Measurements from ENCODE around the gene TBX2.
A peak's percentile ranks its signal among the peaks of the same experiment; 100 is the strongest.

The TBX2 gene

DNA sequence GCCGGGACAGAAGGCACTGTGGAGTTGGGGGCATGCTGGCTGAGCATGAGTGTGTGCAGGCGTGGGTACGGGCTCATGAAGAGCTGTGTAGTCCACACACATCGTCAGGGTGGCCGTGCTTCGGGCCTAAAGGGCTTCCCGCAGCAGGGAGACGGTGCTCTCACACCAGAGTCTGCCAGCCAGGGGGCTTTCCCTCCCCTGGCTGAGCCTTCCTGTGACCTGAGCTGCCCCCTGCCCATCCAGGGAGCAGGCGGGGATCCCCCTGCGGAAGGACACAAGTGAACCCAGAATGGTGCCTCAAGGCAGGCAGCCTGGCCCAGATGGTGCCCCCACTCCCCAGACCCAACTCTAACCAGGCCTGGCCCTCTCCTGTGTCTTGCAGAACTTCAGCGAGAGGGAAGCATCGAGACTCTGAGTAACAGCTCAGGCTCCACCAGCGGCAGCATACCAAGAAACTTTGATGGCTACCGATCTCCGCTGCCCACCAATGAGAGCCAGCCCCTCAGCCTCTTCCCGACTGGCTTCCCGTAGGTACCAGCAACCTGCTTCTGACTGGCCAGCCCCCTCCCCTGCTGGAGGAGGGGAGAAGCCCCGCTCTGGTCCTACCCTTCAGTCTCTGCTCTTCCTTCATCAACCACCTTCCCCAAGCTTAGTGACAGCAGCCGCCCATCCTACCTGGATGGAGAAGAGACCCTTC, 7.9 kb upstream of the TBX2 start:
- TF ChIP-seq, protein P1, sequence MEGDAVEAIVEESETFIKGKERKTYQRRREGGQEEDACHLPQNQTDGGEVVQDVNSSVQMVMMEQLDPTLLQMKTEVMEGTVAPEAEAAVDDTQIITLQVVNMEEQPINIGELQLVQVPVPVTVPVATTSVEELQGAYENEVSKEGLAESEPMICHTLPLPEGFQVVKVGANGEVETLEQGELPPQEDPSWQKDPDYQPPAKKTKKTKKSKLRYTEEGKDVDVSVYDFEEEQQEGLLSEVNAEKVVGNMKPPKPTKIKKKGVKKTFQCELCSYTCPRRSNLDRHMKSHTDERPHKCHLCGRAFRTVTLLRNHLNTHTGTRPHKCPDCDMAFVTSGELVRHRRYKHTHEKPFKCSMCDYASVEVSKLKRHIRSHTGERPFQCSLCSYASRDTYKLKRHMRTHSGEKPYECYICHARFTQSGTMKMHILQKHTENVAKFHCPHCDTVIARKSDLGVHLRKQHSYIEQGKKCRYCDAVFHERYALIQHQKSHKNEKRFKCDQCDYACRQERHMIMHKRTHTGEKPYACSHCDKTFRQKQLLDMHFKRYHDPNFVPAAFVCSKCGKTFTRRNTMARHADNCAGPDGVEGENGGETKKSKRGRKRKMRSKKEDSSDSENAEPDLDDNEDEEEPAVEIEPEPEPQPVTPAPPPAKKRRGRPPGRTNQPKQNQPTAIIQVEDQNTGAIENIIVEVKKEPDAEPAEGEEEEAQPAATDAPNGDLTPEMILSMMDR (IDR thresholded peaks at IDR 0.05): no peak
- Histone ChIP-seq H3K4me3 (no peak overlapping the region), H3K27me3 (no peaks in the 10 kb centered on the region), H3K27ac (no peak overlapping the region), H3K36me3 (peaks cover 0 to 11% (median 0%) of the 10 kb centered on the region in 3 donors), H3K4me1 (peaks cover 0 to 44% (median 19%) of the 10 kb centered on the region in 4 donors), H3K9me3 (no peaks in the 10 kb centered on the region)
- no peak for DNase-seq
- intact Hi-C loops (cut with DNase I; ENCODE audit: low total_unique reads): loop anchor here (5.0 to 10.0 kb wide), 2 partner anchors 389 to 667 kb away; no protein-coding TSS in a partner anchor

DNA sequence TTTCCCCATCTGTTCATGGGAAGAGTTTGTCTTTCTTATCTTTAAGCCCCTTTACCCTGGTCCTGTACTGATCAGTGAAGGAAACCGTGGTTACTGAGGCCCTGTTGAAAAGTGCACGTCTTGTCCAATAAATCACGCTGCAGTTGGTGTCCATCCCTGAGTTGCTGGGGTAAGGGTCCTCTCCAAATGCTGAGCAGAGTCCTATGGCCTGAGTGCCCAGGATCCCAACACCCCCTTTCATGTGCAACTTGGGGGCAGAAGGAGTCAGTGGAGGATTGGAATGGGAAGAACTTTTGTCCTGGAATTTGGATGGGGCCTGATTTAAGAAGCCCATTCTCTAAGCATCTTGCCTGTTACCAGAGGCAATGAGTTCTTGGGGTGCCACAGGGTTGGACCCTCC, 7.0 kb upstream of the TBX2 start:
- peaks cover 0 to 53% (median 25%) of the 10 kb centered on the region in 4 donors for H3K4me1 ChIP-seq
- TF ChIP-seq, protein P1 (IDR thresholded peaks at IDR 0.05): no peak
- intact Hi-C loops (cut with DNase I; ENCODE audit: low total_unique reads): loop anchor here (5.0 to 10.0 kb wide), 2 partner anchors 390 to 668 kb away; no protein-coding TSS in a partner anchor
- peak overlapping the region in 1 of 2 donors; percentile 98 for H3K27ac ChIP-seq
- DNase-seq: no peak
- no peak overlapping the region for H3K4me3 ChIP-seq
- H3K9me3 ChIP-seq: no peaks in the 10 kb centered on the region
- peaks cover 0 to 11% (median 0%) of the 10 kb centered on the region in 3 donors for H3K36me3 ChIP-seq
- H3K27me3 ChIP-seq: no peaks in the 10 kb centered on the region

DNA sequence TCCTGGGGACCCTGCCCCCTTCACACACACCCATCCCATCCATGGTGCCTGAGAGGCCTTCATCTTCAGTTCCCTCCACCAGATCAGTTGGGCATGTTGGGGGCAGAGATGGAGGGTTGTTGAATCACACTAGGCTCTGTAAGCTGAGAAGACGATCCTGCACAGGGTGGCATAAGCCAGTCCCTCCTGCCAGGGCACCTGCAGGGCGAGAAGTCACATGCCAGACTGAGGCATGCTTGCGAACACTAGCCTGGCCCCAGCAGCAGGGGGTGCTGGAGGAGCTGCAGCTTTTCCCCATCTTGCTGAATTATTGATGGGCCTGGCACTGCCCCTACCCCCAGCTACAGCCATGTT, 6.1 kb upstream of the TBX2 start:
- Histone ChIP-seq H3K4me3 (no peak overlapping the region), H3K9me3 (no peaks in the 10 kb centered on the region), H3K27me3 (no peaks in the 10 kb centered on the region), H3K4me1 (peaks cover 0 to 58% (median 27%) of the 10 kb centered on the region in 4 donors), H3K27ac (peak overlapping the region; percentile 21 to 98), H3K36me3 (peaks cover 0 to 11% (median 0%) of the 10 kb centered on the region in 3 donors)
- intact Hi-C loops (cut with DNase I; ENCODE audit: low total_unique reads): loop anchor here (5.0 to 10.0 kb wide), 2 partner anchors 391 to 669 kb away; no protein-coding TSS in a partner anchor
- DNase-seq: no peak
- TF ChIP-seq, protein P1 (IDR thresholded peaks at IDR 0.05): no peak

DNA sequence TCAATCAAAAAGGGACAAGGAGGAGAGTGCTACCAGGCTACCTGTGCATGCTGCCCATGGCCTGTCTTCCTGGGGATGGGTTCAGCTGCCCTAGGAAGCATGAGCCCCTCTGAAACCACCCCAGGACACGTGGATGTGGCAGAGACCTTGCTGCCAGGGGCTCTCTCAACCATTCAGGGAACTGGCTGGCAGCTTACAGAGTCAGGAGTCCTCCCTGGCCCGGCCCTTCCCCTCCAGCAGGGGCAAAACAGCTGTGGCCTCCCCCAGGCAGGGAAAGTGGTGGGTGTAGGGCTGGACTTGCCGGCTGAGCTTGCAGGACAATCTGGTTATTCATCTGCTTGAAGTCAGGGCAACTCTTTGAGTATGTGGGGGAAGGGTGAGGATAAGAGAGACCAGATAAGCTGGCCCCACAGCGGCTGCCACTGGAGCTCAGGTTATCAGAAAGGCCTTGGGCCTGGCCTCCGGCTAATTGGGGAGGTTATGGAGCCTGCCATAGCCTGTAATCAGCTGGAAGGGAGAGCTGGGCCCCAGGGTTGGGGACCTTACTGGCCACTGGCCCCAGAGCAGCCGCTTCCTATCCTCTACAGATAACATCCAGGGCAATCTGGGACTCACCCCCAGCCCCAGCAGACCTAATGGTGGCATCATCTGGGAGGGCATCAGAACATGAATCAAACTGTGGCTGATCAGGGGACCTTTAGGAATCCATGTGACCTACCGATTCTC, 5.6 kb upstream of the TBX2 start:
- H3K27ac ChIP-seq: peak overlapping the region; percentile 21 to 98

More for the DNA sequence above, 5.6 kb upstream of the TBX2 start:
- TF ChIP-seq, protein P1 (IDR thresholded peaks at IDR 0.05): no peak
- no peaks in the 10 kb centered on the region for H3K27me3 ChIP-seq
- peaks cover 0 to 11% (median 0%) of the 10 kb centered on the region in 3 donors for H3K36me3 ChIP-seq
- intact Hi-C loops (cut with DNase I; ENCODE audit: low total_unique reads): loop anchor here (5.0 to 10.0 kb wide), 2 partner anchors 392 to 669 kb away; no protein-coding TSS in a partner anchor
- H3K4me3 ChIP-seq: no peak overlapping the region
- H3K9me3 ChIP-seq: no peaks in the 10 kb centered on the region
- DNase-seq: peak in 1 of 2 donors; percentile 63
- H3K4me1 ChIP-seq: peaks cover 0 to 58% (median 30%) of the 10 kb centered on the region in 4 donors
